Measurements from ENCODE around the gene PAGR1.
"Not testable (repeated sequence)": the region's sequence is repeated elsewhere in the genome, so short reads cannot be mapped to it uniquely, and the experiment has no call there.

PAGR1 gene

GRCh38 chr16:29825145-29826044 lies 9.4 kb downstream of the PAGR1 start:
- Mint-ChIP-seq H3K9me3 (no peaks in the 10 kb centered on the region), H3K36me3 (peaks cover 22% of the 10 kb centered on the region), H3K27ac (peak overlapping the region; percentile 85), H3K4me3 (peak overlapping the region; percentile 62), H3K4me1 (peaks cover 86% of the 10 kb centered on the region), H3K27me3 (no peaks in the 10 kb centered on the region)
- DNase-seq, result peak; percentile 54
- CTCF ChIA-PET, result interaction anchor here (1.0 to 4.8 kb wide), 3 partner anchors 9 to 124 kb away, joined by 4 to 35 read pairs (median 21); partner anchors contain the start of gene PAGR1

GRCh38 chr16:29826342-29826695 lies 10.4 kb downstream of the PAGR1 start:
- no peaks in the 10 kb centered on the region for H3K9me3 Mint-ChIP-seq
- H3K4me1 Mint-ChIP-seq, result peaks cover 81% of the 10 kb centered on the region
- H3K27me3 Mint-ChIP-seq, result no peaks in the 10 kb centered on the region
- DNase-seq, result no peak
- peaks cover 23% of the 10 kb centered on the region for H3K36me3 Mint-ChIP-seq
- H3K27ac Mint-ChIP-seq, result peak overlapping the region; percentile 95
- CTCF ChIA-PET, result interaction anchor here (0.7 to 4.8 kb wide), 4 partner anchors 10 to 125 kb away, joined by 3 to 35 read pairs (median 12); partner anchors contain the start of gene PAGR1
- peak overlapping the region; percentile 66 for H3K4me3 Mint-ChIP-seq

- Mint-ChIP-seq H3K27me3 (no peaks in the 10 kb centered on the region), H3K36me3 (peaks cover 31% of the 10 kb centered on the region), H3K4me1 (peaks cover 43% of the 10 kb centered on the region), H3K4me3 (no peak overlapping the region), H3K9me3 (no peaks in the 10 kb centered on the region), H3K27ac (no peak overlapping the region)
- no peak for DNase-seq
- CTCF ChIA-PET, result interaction anchor here (0.6 kb wide), 1 partner anchor 42 kb away, joined by 3 read pairs; no protein-coding TSS in a partner anchor
Observed at GRCh38 chr16:29830774-29831173, 14.8 kb downstream of the PAGR1 start.

GRCh38 chr16:29831490-29831889 lies 15.5 kb downstream of the PAGR1 start:
- peaks cover 34% of the 10 kb centered on the region for H3K36me3 Mint-ChIP-seq
- H3K27me3 Mint-ChIP-seq, result no peaks in the 10 kb centered on the region
- no peaks in the 10 kb centered on the region for H3K9me3 Mint-ChIP-seq
- DNase-seq, result no peak
- no peak overlapping the region for H3K27ac Mint-ChIP-seq
- no peak overlapping the region for H3K4me3 Mint-ChIP-seq
- peaks cover 36% of the 10 kb centered on the region for H3K4me1 Mint-ChIP-seq
- CTCF ChIA-PET, result no interaction called here

GRCh38 chr16:29833219-29833618 lies 17.3 kb downstream of the PAGR1 start:
- not testable (repeated sequence) for H3K27me3 Mint-ChIP-seq, H3K27ac Mint-ChIP-seq, H3K4me3 Mint-ChIP-seq, H3K9me3 Mint-ChIP-seq, DNase-seq
- CTCF ChIA-PET, result interaction anchor here (2.1 kb wide), 1 partner anchor 10 kb away, joined by 7 read pairs; no protein-coding TSS in a partner anchor
- peaks cover 20% of the 10 kb centered on the region for H3K4me1 Mint-ChIP-seq
- H3K36me3 Mint-ChIP-seq, result peaks cover 46% of the 10 kb centered on the region

GRCh38 chr16:29834079-29834478 lies 18.1 kb downstream of the PAGR1 start:
- Mint-ChIP-seq H3K36me3 (peaks cover 48% of the 10 kb centered on the region), H3K4me3 (no peak overlapping the region), H3K27me3 (no peaks in the 10 kb centered on the region), H3K27ac (no peak overlapping the region), H3K9me3 (no peaks in the 10 kb centered on the region), H3K4me1 (peaks cover 14% of the 10 kb centered on the region)
- DNase-seq, result no peak
- CTCF ChIA-PET, result interaction anchor here (0.6 to 2.1 kb wide), 3 partner anchors 9 to 147 kb away, joined by 3 to 7 read pairs (median 3); no protein-coding TSS in a partner anchor

- peaks cover 3% of the 10 kb centered on the region for H3K4me1 Mint-ChIP-seq
- H3K4me3 Mint-ChIP-seq, result no peak overlapping the region
- DNase-seq, result no peak
- H3K27me3 Mint-ChIP-seq, result no peaks in the 10 kb centered on the region
- H3K27ac Mint-ChIP-seq, result no peak overlapping the region
- CTCF ChIA-PET, result no interaction called here
- H3K9me3 Mint-ChIP-seq, result no peaks in the 10 kb centered on the region
- H3K36me3 Mint-ChIP-seq, result peaks cover 56% of the 10 kb centered on the region
Observed at GRCh38 chr16:29835926-29836325, 20.0 kb downstream of the PAGR1 start.

GRCh38 chr16:29836623-29837022 lies 20.7 kb downstream of the PAGR1 start:
- Mint-ChIP-seq H3K36me3 (peaks cover 55% of the 10 kb centered on the region), H3K27me3 (no peaks in the 10 kb centered on the region), H3K27ac (no peak overlapping the region), H3K4me3 (no peak overlapping the region), H3K9me3 (no peaks in the 10 kb centered on the region), H3K4me1 (peaks cover 3% of the 10 kb centered on the region)
- CTCF ChIA-PET, result no interaction called here
- DNase-seq, result no peak

- H3K27ac Mint-ChIP-seq, result peak overlapping the region; percentile 24
- CTCF ChIA-PET, result interaction anchor here (1.8 to 2.1 kb wide), 2 partner anchors 10 to 30 kb away, joined by 3 to 16 read pairs; no protein-coding TSS in a partner anchor
Observed at GRCh38 chr16:29837841-29838240, 21.9 kb downstream of the PAGR1 start.

GRCh38 chr16:29839822-29840221 lies 23.9 kb downstream of the PAGR1 start:
- no peak for DNase-seq
- Mint-ChIP-seq H3K27ac (no peak overlapping the region), H3K36me3 (peaks cover 56% of the 10 kb centered on the region), H3K4me1 (peaks cover 6% of the 10 kb centered on the region), H3K9me3 (no peaks in the 10 kb centered on the region), H3K27me3 (no peaks in the 10 kb centered on the region), H3K4me3 (no peak overlapping the region)
- CTCF ChIA-PET, result interaction anchor here (1.8 to 2.1 kb wide), 2 partner anchors 8 to 32 kb away, joined by 3 to 16 read pairs; no protein-coding TSS in a partner anchor

More at GRCh38 chr16:29837841-29838240, 21.9 kb downstream of the PAGR1 start:
- Mint-ChIP-seq H3K36me3 (peaks cover 56% of the 10 kb centered on the region), H3K9me3 (no peaks in the 10 kb centered on the region), H3K4me1 (peaks cover under 1% of the 10 kb centered on the region), H3K4me3 (no peak overlapping the region), H3K27me3 (no peaks in the 10 kb centered on the region)
- no peak for DNase-seq

- CTCF ChIA-PET, result no interaction called here
- Mint-ChIP-seq H3K9me3 (no peaks in the 10 kb centered on the region), H3K27ac (no peak overlapping the region), H3K36me3 (peaks cover 58% of the 10 kb centered on the region), H3K4me3 (no peak overlapping the region), H3K4me1 (peaks cover 6% of the 10 kb centered on the region), H3K27me3 (no peaks in the 10 kb centered on the region)
- DNase-seq, result no peak
Observed at GRCh38 chr16:29840240-29840639, 24.3 kb downstream of the PAGR1 start.

- CTCF ChIA-PET, result no interaction called here
- no peak overlapping the region for H3K27ac Mint-ChIP-seq
- H3K36me3 Mint-ChIP-seq, result peaks cover 59% of the 10 kb centered on the region
- H3K4me3 Mint-ChIP-seq, result no peak overlapping the region
- DNase-seq, result no peak
- no peaks in the 10 kb centered on the region for H3K27me3 Mint-ChIP-seq
- H3K9me3 Mint-ChIP-seq, result no peaks in the 10 kb centered on the region
- H3K4me1 Mint-ChIP-seq, result peaks cover 6% of the 10 kb centered on the region
Observed at GRCh38 chr16:29841631-29842030, 25.7 kb downstream of the PAGR1 start.

GRCh38 chr16:29842732-29843346 lies 26.9 kb downstream of the PAGR1 start:
- CTCF ChIA-PET, result interaction anchor here (1.0 to 1.4 kb wide), 3 partner anchors 9 to 35 kb away, joined by 4 to 7 read pairs (median 6); no protein-coding TSS in a partner anchor
- Mint-ChIP-seq H3K4me3 (no peak overlapping the region), H3K36me3 (peaks cover 55% of the 10 kb centered on the region), H3K27ac (peak overlapping the region; percentile 42), H3K27me3 (no peaks in the 10 kb centered on the region), H3K9me3 (no peaks in the 10 kb centered on the region), H3K4me1 (peaks cover 6% of the 10 kb centered on the region)
- DNase-seq, result no peak

- H3K4me3 Mint-ChIP-seq, result no peak overlapping the region
- H3K4me1 Mint-ChIP-seq, result peaks cover 13% of the 10 kb centered on the region
- no peaks in the 10 kb centered on the region for H3K9me3 Mint-ChIP-seq
- CTCF ChIA-PET, result interaction anchor here (1.4 kb wide), 1 partner anchor 36 kb away, joined by 4 read pairs; no protein-coding TSS in a partner anchor
- no peak overlapping the region for H3K27ac Mint-ChIP-seq
- DNase-seq, result no peak
- peaks cover 62% of the 10 kb centered on the region for H3K36me3 Mint-ChIP-seq
- H3K27me3 Mint-ChIP-seq, result no peaks in the 10 kb centered on the region
Observed at GRCh38 chr16:29843931-29844330, 28.0 kb downstream of the PAGR1 start.

Data from activated naive CD4-positive, alpha-beta T cell treated with anti-CD3 and anti-CD28 coated beads, Interleukin-2, amount 10 ng/mL, durations not matched to agents 7 days and 5 days (primary cell).